ENCODE data around the gene SCYL1. TPM values are rescaled to one million over a fixed set of nuclear protein-coding genes. Genes with fewer than 3 reads are reported as not detected.

The SCYL1 gene
- total and polyA plus RNA-seq, 8 donors: 40.1 to 83.9 (median 43.1) TPM

- intact Hi-C loops (cut with DNase I): no loop called here
- no peak for TF ChIP-seq CTCF (IDR thresholded peaks at IDR 0.05)
- 76 to 83% methylated on average over 3 of the region's 3 CpGs for WGBS, 2 donors
- Histone ChIP-seq H3K4me3 (no peak overlapping the region), H3K36me3 (no peaks in the 10 kb centered on the region), H3K4me1 (peaks cover 0 to 14% (median 2%) of the 10 kb centered on the region in 3 donors), H3K27ac (no peak overlapping the region), H3K9me3 (no peaks in the 10 kb centered on the region), H3K27me3 (no peaks in the 10 kb centered on the region)
- FAIRE-seq: no peak
- DNase-seq: no peak
- no peak for ATAC-seq
Measured at GRCh38 chr11:65578667-65579066, 53.8 kb downstream of the SCYL1 start.

GRCh38 chr11:65579291-65579690 lies 54.4 kb downstream of the SCYL1 start:
- no peaks in the 10 kb centered on the region for H3K9me3 ChIP-seq
- H3K27me3 ChIP-seq: no peaks in the 10 kb centered on the region
- no peak for TF ChIP-seq CTCF (IDR thresholded peaks at IDR 0.05)
- no peak overlapping the region for H3K27ac ChIP-seq
- 83 to 94% methylated on average over 4 of the region's 4 CpGs for WGBS, 2 donors
- ATAC-seq: no peak
- intact Hi-C loops (cut with DNase I): no loop called here
- FAIRE-seq: no peak
- H3K4me1 ChIP-seq: peaks cover 0 to 10% (median 0%) of the 10 kb centered on the region in 3 donors
- H3K36me3 ChIP-seq: no peaks in the 10 kb centered on the region
- H3K4me3 ChIP-seq: no peak overlapping the region
- DNase-seq: no peak

GRCh38 chr11:65580031-65580692 lies 55.3 kb downstream of the SCYL1 start:
- WGBS, 2 donors: 90 to 94% methylated on average over 16 to 19 of the region's 19 CpGs
- ATAC-seq (no peak), FAIRE-seq (no peak), DNase-seq (no peak)
- no peak for TF ChIP-seq CTCF (IDR thresholded peaks at IDR 0.05)
- intact Hi-C loops (cut with DNase I): loop anchor here in 1 of 3 donors (10.0 kb wide), 1 partner anchor 45 kb away; no protein-coding TSS in a partner anchor
- no peaks in the 10 kb centered on the region for H3K36me3 ChIP-seq
- H3K9me3 ChIP-seq: no peaks in the 10 kb centered on the region
- peaks cover 0 to 9% (median 0%) of the 10 kb centered on the region in 3 donors for H3K4me1 ChIP-seq
- no peak overlapping the region for H3K4me3 ChIP-seq
- H3K27ac ChIP-seq: no peak overlapping the region
- H3K27me3 ChIP-seq: no peaks in the 10 kb centered on the region

GRCh38 chr11:65580756-65581155 lies 55.9 kb downstream of the SCYL1 start:
- ATAC-seq (no peak), DNase-seq (no peak), FAIRE-seq (no peak)
- H3K27me3 ChIP-seq: no peaks in the 10 kb centered on the region
- WGBS, 2 donors: 91 to 99% methylated on average over 8 of the region's 8 CpGs
- intact Hi-C loops (cut with DNase I): loop anchor here in 1 of 3 donors (10.0 kb wide), 1 partner anchor 46 kb away; no protein-coding TSS in a partner anchor
- H3K27ac ChIP-seq: no peak overlapping the region
- no peak overlapping the region for H3K4me3 ChIP-seq
- H3K9me3 ChIP-seq: no peaks in the 10 kb centered on the region
- no peak for TF ChIP-seq CTCF (IDR thresholded peaks at IDR 0.05)
- H3K36me3 ChIP-seq: no peaks in the 10 kb centered on the region
- peaks cover 0 to 4% (median 0%) of the 10 kb centered on the region in 3 donors for H3K4me1 ChIP-seq

GRCh38 chr11:65581928-65582327 lies 57.0 kb downstream of the SCYL1 start:
- Histone ChIP-seq H3K27me3 (no peaks in the 10 kb centered on the region), H3K4me3 (no peak overlapping the region), H3K9me3 (no peaks in the 10 kb centered on the region), H3K36me3 (no peaks in the 10 kb centered on the region), H3K27ac (no peak overlapping the region), H3K4me1 (no peaks in the 10 kb centered on the region)
- intact Hi-C loops (cut with DNase I): loop anchor here in 1 of 3 donors (10.0 kb wide), 1 partner anchor 47 kb away; no protein-coding TSS in a partner anchor
- FAIRE-seq (no peak), ATAC-seq (no peak), DNase-seq (no peak)
- 73 to 85% methylated on average over 3 of the region's 3 CpGs for WGBS, 2 donors
- no peak for TF ChIP-seq CTCF (IDR thresholded peaks at IDR 0.05)

Data from pancreas (tissue), 10 donors.